Measurements from ENCODE around the gene GAS7. TPM values are rescaled to one million over a fixed set of nuclear protein-coding genes. Genes with fewer than 3 reads are reported as not detected.
"Not testable (repeated sequence)": the region's sequence is repeated elsewhere in the genome, so short reads cannot be mapped to it uniquely, and the experiment has no call there.

GAS7 gene
- total RNA-seq, 2 donors from 2014 or later = 10.3 to 144 TPM

DNA sequence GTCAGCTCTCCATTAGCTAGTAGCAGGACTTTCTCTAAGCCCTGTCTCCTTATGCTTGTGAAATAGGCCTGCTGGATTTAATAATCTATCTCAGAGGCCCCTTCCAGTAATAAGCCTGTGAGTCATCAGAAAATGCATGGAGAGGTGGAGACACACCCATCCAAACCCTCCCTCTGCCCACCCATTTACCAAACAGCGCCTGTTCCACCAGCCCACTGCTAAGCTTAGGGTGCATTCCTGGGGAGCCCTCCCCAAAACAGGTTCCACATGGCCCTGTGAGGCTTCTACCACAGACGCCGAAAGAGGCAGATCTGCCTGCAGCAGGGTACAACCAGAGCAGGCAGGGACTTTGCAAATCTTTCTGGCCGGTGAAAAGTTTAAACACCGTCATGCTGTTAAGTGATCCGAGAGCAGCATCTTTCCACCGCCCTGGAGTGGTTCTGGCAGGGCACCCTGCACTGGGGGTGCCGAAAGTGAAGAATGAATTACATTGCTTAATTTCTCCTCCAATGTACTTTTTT, 99.3 kb downstream of the GAS7 start:
- Histone ChIP-seq H3K4me1 (replicated peaks) (no peaks in the 10 kb centered on the region), H3K36me3 (no peaks in the 10 kb centered on the region), H3K9me3 (no peaks in the 10 kb centered on the region), H3K27ac (no peak overlapping the region), H3K4me3 (no peak overlapping the region), H3K27me3 (replicated peaks; ENCODE audit: insufficient read depth) (no peaks in the 10 kb centered on the region)
- 64% methylated on average over 8 of the region's 8 CpGs for WGBS
- TF ChIP-seq, protein P1, sequence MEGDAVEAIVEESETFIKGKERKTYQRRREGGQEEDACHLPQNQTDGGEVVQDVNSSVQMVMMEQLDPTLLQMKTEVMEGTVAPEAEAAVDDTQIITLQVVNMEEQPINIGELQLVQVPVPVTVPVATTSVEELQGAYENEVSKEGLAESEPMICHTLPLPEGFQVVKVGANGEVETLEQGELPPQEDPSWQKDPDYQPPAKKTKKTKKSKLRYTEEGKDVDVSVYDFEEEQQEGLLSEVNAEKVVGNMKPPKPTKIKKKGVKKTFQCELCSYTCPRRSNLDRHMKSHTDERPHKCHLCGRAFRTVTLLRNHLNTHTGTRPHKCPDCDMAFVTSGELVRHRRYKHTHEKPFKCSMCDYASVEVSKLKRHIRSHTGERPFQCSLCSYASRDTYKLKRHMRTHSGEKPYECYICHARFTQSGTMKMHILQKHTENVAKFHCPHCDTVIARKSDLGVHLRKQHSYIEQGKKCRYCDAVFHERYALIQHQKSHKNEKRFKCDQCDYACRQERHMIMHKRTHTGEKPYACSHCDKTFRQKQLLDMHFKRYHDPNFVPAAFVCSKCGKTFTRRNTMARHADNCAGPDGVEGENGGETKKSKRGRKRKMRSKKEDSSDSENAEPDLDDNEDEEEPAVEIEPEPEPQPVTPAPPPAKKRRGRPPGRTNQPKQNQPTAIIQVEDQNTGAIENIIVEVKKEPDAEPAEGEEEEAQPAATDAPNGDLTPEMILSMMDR (IDR thresholded peaks at IDR 0.05) = no peak
- no peak for TF ChIP-seq POLR2AphosphoS5 (IDR thresholded peaks at IDR 0.05)
- no peak for TF ChIP-seq POLR2A (IDR thresholded peaks at IDR 0.05)
- DNase-seq (ENCODE audit: low spot score) = no peak
- intact Hi-C loops (cut with DNase I) = no loop called here

GRCh38 chr17:10096596-10096995, 101.8 kb downstream of the GAS7 start:
- Histone ChIP-seq H3K27ac (no peak overlapping the region), H3K4me1 (replicated peaks) (no peaks in the 10 kb centered on the region), H3K9me3 (no peaks in the 10 kb centered on the region), H3K36me3 (no peaks in the 10 kb centered on the region), H3K4me3 (no peak overlapping the region), H3K27me3 (replicated peaks; ENCODE audit: insufficient read depth) (no peaks in the 10 kb centered on the region)
- DNase-seq (ENCODE audit: low spot score) = no peak
- intact Hi-C loops (cut with DNase I) = no loop called here
- TF ChIP-seq, protein P1 (IDR thresholded peaks at IDR 0.05) = no peak
- no peak for TF ChIP-seq POLR2AphosphoS5 (IDR thresholded peaks at IDR 0.05)
- no peak for TF ChIP-seq POLR2A (IDR thresholded peaks at IDR 0.05)
- 77% methylated on average over 8 of the region's 8 CpGs for WGBS

DNA sequence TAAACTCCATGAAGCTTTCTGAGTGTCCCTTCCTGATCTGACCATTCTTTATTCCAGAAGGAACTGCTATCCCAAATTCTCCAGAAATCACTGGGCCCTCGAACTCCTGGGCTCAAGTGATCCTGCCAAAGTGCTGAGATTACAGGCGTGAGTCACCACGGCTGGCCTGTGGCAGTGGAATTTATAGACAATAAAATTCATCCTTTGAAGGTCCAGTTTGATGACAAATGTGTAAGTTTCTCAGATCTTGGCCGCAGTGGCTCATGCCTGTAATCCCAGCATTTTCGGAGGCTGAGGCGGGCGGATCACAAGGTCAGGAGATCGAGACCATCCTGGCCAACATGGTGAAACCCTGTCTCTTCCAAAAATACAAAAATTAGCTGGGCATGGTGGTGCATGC, 103.1 kb downstream of the GAS7 start:
- H3K27me3 ChIP-seq (replicated peaks; ENCODE audit: insufficient read depth); H3K4me1 ChIP-seq (replicated peaks); intact Hi-C loops (cut with DNase I); H3K9me3 ChIP-seq; H3K27ac ChIP-seq; H3K36me3 ChIP-seq; H3K4me3 ChIP-seq: not testable (repeated sequence)
- DNase-seq (ENCODE audit: low spot score) = peak; percentile 63
- 21% methylated on average over 8 of the region's 8 CpGs for WGBS
- TF ChIP-seq POLR2AphosphoS5 (IDR thresholded peaks at IDR 0.05) = peak; percentile 89

GRCh38 chr17:10094797-10095196, 103.6 kb downstream of the GAS7 start:
- no peak overlapping the region for H3K27ac ChIP-seq
- H3K9me3 ChIP-seq = no peaks in the 10 kb centered on the region
- no peaks in the 10 kb centered on the region for H3K4me1 ChIP-seq (replicated peaks)
- no peak for DNase-seq (ENCODE audit: low spot score)
- TF ChIP-seq, protein P1 (IDR thresholded peaks at IDR 0.05) = no peak
- no peak for TF ChIP-seq POLR2AphosphoS5 (IDR thresholded peaks at IDR 0.05)
- no peak for TF ChIP-seq POLR2A (IDR thresholded peaks at IDR 0.05)
- no peaks in the 10 kb centered on the region for H3K36me3 ChIP-seq
- no peak overlapping the region for H3K4me3 ChIP-seq
- intact Hi-C loops (cut with DNase I) = no loop called here
- 46% methylated on average over 8 of the region's 8 CpGs for WGBS
- H3K27me3 ChIP-seq (replicated peaks; ENCODE audit: insufficient read depth) = no peaks in the 10 kb centered on the region

GRCh38 chr17:10092595-10092994, 105.8 kb downstream of the GAS7 start:
- Histone ChIP-seq H3K36me3 (no peaks in the 10 kb centered on the region), H3K27ac (no peak overlapping the region), H3K27me3 (replicated peaks; ENCODE audit: insufficient read depth) (no peaks in the 10 kb centered on the region), H3K4me1 (replicated peaks) (no peaks in the 10 kb centered on the region), H3K9me3 (no peaks in the 10 kb centered on the region), H3K4me3 (no peak overlapping the region)
- 89% methylated on average over 2 of the region's 2 CpGs for WGBS
- TF ChIP-seq POLR2A (IDR thresholded peaks at IDR 0.05) (no peak), POLR2AphosphoS5 (IDR thresholded peaks at IDR 0.05) (no peak)
- TF ChIP-seq, protein P1 (IDR thresholded peaks at IDR 0.05) = no peak
- intact Hi-C loops (cut with DNase I) = loop anchor here (1.0 kb wide), 1 partner anchor 23 kb away; no protein-coding TSS in a partner anchor
- no peak for DNase-seq (ENCODE audit: low spot score)

Measured in prostate gland (tissue), 2 donors.